Kasumi-1 (cell line): ENCODE measurements around the gene ZNF432.

Experiments used
- DNase-seq, 2 experiments: peaks; one replicate each; lab custom pipeline; 2025; lab: John Stamatoyannopoulos, UW

The ZNF432 gene

GRCh38 chr19:52007806-52008557, 40.7 kb downstream of the ZNF432 start, which contains the start of gene ZNF615:
Gene ZNF615, minus strand, starts transcription at chr19:52008211. Its CDS starts 4,500 bp downstream, at chr19:52003711.
- no peak for DNase-seq

GRCh38 chr19:52007451-52007805, 41.2 kb downstream of the ZNF432 start:
- DNase-seq, result no peak

- no peak for DNase-seq
These were observed 54.5 kb downstream of the ZNF432 start for GRCh38 chr19:51994048-51994644.

GRCh38 chr19:51993422-51993821, 55.2 kb downstream of the ZNF432 start:
- DNase-seq, result no peak

GRCh38 chr19:51986309-51987291, 62.0 kb downstream of the ZNF432 start, which contains the start of gene ZNF350:
Gene ZNF350, minus strand, starts transcription at chr19:51986840. Its CDS starts 12,480 bp downstream, at chr19:51974360.
- DNase-seq, result no peak

- DNase-seq, result no peak
These were observed 65.3 kb downstream of the ZNF432 start for GRCh38 chr19:51983361-51983760.
